Uterus (tissue), 2 donors: ENCODE results near the gene EIF2B4.

Source experiments
- POLR2A ChIP-seq, 2 donors: fragments of 450-650 bp; IDR thresholded peaks; one replicate each; pipeline ENCODE4 v1.6.1; 2016; ENCODE audit warnings: antibody characterized with exemption in 2 of 2, mild to moderate bottlenecking in 1 of 2, moderate library complexity in 1 of 2
- TF ChIP-seq, protein P1 (sequence below), 4 experiments: fragments of 200-600 bp in 2 of 4; fragments of 450-650 bp in 2 of 4; sonication (generic) in 2 of 4; IDR thresholded peaks; one replicate each; pipeline ENCODE4 v1.5.1; 2016 to 2019; ENCODE audit warnings: antibody characterized with exemption in 4 of 4, mild to moderate bottlenecking in 2 of 4, moderate library complexity in 1 of 4

GRCh38 chr2:27409321-27410073, 39.4 kb upstream of the EIF2B4 start, which contains the start of gene PPM1G:
- TF ChIP-seq, protein P1, sequence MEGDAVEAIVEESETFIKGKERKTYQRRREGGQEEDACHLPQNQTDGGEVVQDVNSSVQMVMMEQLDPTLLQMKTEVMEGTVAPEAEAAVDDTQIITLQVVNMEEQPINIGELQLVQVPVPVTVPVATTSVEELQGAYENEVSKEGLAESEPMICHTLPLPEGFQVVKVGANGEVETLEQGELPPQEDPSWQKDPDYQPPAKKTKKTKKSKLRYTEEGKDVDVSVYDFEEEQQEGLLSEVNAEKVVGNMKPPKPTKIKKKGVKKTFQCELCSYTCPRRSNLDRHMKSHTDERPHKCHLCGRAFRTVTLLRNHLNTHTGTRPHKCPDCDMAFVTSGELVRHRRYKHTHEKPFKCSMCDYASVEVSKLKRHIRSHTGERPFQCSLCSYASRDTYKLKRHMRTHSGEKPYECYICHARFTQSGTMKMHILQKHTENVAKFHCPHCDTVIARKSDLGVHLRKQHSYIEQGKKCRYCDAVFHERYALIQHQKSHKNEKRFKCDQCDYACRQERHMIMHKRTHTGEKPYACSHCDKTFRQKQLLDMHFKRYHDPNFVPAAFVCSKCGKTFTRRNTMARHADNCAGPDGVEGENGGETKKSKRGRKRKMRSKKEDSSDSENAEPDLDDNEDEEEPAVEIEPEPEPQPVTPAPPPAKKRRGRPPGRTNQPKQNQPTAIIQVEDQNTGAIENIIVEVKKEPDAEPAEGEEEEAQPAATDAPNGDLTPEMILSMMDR (IDR thresholded peaks at IDR 0.05) = peak in 1 of 4 experiments; percentile 18
- peak in 1 of 2 donors; percentile 59 for TF ChIP-seq POLR2A (IDR thresholded peaks at IDR 0.05)
